ENCODE measurements around the gene SERPINA1.
A peak's percentile ranks its signal among the peaks of the same experiment; 100 is the strongest.

The SERPINA1 gene

DNA sequence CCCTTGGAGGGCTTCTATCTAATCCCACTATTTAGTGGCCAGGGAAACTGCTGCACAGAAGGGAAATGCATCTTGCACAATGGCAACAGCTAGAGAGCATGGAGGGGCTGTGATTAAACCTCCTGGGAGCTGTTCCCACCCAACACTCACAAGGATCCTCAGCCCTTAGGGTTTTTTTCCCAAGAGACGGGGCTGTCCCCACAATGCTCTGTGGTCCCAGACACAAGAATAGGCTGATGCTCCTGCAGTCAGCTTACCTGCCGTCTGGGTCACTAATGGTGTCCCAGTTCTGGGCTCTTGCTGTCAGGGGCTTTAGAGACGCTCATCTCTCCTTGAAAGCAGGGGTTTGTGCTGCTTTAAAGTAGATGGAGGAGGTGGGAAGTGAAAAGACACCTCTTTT is 4.6 kb downstream of the SERPINA1 start:
- Mint-ChIP-seq H3K9me3 (no peaks in the 10 kb centered on the region), H3K36me3 (ENCODE audit: low read depth) (peaks cover 33% of the 10 kb centered on the region), H3K4me3 (no peak overlapping the region), H3K4me1 (ENCODE audit: low read depth) (peaks cover 57% of the 10 kb centered on the region), H3K27me3 (no peaks in the 10 kb centered on the region), H3K27ac (peak overlapping the region; percentile 76)
- intact Hi-C loops (cut with micrococcal nuclease), result no loop called here

GRCh38 chr14:94382716-94383596 is 5.4 kb downstream of the SERPINA1 start:
- peaks cover 48% of the 10 kb centered on the region for H3K4me1 Mint-ChIP-seq (ENCODE audit: low read depth)

DNA sequence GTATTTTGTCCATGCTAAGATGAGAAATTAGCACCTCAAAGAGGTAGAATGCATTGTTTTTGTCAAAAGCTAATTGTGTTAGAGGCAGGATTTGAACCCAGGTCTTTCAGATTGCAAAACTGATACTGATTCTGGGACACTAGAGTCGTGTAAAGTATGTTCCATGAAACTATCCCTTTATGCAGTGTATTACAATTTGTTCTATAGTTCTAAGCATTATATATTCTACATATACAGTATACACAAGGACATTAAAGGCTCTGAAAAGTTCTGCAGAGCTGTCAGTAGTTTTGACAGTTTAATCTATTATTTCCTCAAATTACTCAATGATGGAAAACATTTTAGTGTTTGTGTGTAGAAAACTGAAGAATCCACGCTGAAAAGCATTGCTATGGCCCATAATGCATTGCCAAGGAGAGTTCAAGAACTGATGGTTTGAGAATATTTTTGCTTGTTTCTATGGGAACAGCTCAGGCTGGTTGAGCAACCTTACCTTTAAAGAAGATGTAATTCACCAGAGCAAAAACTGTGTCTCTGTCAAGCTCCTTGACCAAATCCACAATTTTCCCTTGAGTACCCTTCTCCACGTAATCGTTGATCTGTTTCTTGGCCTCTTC is 6.2 kb downstream of the SERPINA1 start:
- Mint-ChIP-seq H3K27me3 (no peaks in the 10 kb centered on the region), H3K9me3 (no peaks in the 10 kb centered on the region), H3K4me3 (no peak overlapping the region), H3K36me3 (ENCODE audit: low read depth) (peaks cover 48% of the 10 kb centered on the region), H3K4me1 (ENCODE audit: low read depth) (peaks cover 47% of the 10 kb centered on the region), H3K27ac (no peak overlapping the region)
- intact Hi-C loops (cut with micrococcal nuclease), result no loop called here

More at GRCh38 chr14:94382716-94383596, 5.4 kb downstream of the SERPINA1 start:
- no peak overlapping the region for H3K4me3 Mint-ChIP-seq
- H3K27ac Mint-ChIP-seq, result no peak overlapping the region
- peaks cover 41% of the 10 kb centered on the region for H3K36me3 Mint-ChIP-seq (ENCODE audit: low read depth)
- intact Hi-C loops (cut with micrococcal nuclease), result no loop called here
- no peaks in the 10 kb centered on the region for H3K27me3 Mint-ChIP-seq
- H3K9me3 Mint-ChIP-seq, result no peaks in the 10 kb centered on the region

DNA sequence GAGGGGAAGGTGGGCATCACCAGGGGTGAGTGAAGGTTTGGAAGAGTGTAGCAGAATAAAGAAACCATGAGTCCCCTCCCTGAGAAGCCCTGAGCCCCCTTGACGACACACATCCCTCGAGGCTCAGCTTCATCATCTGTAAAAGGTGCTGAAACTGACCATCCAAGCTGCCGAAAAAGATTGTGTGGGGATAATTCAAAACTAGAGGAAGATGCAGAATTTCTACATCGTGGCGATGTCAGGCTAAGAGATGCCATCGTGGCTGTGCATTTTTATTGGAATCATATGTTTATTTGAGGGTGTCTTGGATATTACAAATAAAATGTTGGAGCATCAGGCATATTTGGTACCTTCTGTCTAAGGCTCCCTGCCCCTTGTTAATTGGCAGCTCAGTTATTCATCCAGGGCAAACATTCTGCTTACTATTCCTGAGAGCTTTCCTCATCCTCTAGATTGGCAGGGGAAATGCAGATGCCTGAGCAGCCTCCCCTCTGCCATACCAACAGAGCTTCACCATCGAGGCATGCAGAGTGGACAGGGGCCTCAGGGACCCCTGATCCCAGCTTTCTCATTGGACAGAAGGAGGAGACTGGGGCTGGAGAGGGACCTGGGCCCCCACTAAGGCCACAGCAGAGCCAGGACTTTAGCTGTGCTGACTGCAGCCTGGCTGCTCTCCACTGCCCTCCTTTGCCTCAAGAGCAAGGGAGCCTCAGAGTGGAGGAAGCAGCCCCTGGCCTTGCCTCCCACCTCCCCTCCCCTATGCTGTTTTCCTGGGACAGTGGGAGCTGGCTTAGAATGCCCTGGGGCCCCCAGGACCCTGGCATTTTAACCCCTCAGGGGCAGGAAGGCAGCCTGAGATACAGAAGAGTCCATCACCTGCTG is 7.0 kb downstream of the SERPINA1 start:
- Mint-ChIP-seq H3K4me3 (no peak overlapping the region), H3K9me3 (no peaks in the 10 kb centered on the region), H3K27ac (no peak overlapping the region)

DNA sequence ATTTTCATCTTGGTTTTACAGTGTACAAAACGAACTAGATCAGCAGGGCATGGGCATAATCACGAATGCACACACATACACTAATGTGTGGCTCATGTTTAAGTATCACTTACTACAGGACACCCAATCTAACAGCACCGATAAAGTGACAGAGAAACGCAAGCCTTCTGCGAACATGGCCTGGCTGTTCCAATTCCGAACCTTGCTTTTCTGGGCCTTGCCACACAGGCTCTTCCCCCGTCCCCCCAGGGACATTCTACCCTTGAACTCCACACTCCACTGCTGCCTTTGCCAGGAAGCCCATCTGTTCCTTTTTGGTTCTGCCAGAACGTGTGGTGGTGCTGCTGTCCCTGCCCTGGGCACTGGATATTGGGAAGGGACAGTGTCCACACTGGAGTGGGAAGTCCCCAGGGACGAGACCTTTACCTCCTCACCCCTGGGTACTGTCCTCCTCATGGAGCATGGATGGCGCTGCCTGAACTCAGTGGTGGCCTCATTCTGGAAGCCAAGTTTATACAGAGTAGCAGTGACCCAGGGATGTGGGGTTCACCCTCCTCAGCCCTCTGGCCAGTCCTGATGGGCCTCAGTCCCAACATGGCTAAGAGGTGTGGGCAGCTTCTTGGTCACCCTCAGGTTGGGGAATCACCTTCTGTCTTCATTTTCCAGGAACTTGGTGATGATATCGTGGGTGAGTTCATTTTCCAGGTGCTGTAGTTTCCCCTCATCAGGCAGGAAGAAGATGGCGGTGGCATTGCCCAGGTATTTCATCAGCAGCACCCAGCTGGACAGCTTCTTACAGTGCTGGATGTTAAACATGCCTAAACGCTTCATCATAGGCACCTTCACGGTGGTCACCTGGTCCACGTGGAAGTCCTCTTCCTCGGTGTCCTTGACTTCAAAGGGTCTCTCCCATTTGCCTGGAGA is 7.9 kb downstream of the SERPINA1 start:
- no peaks in the 10 kb centered on the region for H3K9me3 Mint-ChIP-seq
- intact Hi-C loops (cut with micrococcal nuclease), result no loop called here

More for the DNA sequence above, 7.0 kb downstream of the SERPINA1 start:
- Mint-ChIP-seq H3K27me3 (no peaks in the 10 kb centered on the region), H3K36me3 (ENCODE audit: low read depth) (peaks cover 53% of the 10 kb centered on the region), H3K4me1 (ENCODE audit: low read depth) (peaks cover 45% of the 10 kb centered on the region)
- intact Hi-C loops (cut with micrococcal nuclease), result no loop called here

DNA sequence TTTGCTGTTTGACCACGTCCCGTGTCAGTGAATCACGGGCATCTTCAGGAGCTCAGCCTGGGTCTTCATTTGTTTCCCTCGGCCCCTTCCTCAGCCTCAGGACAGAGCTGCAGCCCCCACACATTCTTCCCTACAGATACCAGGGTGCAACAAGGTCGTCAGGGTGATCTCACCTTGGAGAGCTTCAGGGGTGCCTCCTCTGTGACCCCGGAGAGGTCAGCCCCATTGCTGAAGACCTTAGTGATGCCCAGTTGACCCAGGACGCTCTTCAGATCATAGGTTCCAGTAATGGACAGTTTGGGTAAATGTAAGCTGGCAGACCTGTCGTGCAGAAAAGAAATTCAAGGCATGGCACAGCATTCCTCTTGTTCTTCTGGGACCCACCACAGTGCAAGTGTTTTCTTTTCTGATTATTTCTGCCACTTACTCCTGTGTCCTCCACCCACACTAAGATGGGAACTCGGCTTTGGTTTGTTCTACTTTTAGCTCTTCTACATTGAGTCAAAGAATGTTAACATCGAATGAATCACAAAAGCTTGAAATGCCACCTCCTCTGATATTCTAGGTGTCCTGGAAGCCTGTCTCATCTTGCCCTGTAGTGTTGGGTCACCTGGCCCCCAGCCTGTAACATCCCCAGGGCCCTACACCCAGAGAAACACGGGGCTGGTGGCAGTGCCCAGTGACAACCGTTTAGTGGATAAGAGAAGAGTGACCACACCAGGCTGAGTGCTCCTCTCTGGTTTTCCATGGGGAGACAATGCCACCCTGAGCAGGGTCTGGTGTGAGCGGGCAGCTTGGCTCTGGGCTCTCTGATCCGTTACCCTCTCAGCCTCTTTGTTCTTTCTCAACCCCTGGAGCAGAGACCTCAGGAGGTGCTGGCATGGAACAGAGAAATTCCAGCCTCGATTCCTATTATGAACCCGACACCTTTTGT is 8.8 kb downstream of the SERPINA1 start:
- Mint-ChIP-seq H3K27ac (peak overlapping the region; percentile 57), H3K4me1 (ENCODE audit: low read depth) (peaks cover 37% of the 10 kb centered on the region), H3K9me3 (no peaks in the 10 kb centered on the region), H3K27me3 (no peaks in the 10 kb centered on the region), H3K36me3 (ENCODE audit: low read depth) (peaks cover 53% of the 10 kb centered on the region), H3K4me3 (no peak overlapping the region)
- intact Hi-C loops (cut with micrococcal nuclease), result loop anchor here (1.0 kb wide), 1 partner anchor 15 kb away; no protein-coding TSS in a partner anchor

More for the DNA sequence above, 7.9 kb downstream of the SERPINA1 start:
- Mint-ChIP-seq H3K4me3 (no peak overlapping the region), H3K27ac (peak overlapping the region; percentile 57), H3K4me1 (ENCODE audit: low read depth) (peaks cover 37% of the 10 kb centered on the region), H3K27me3 (no peaks in the 10 kb centered on the region), H3K36me3 (ENCODE audit: low read depth) (peaks cover 53% of the 10 kb centered on the region)

GRCh38 chr14:94378527-94379290 is 9.7 kb downstream of the SERPINA1 start:
- H3K4me3 Mint-ChIP-seq, result no peak overlapping the region
- no peaks in the 10 kb centered on the region for H3K27me3 Mint-ChIP-seq
- H3K9me3 Mint-ChIP-seq, result no peaks in the 10 kb centered on the region
- intact Hi-C loops (cut with micrococcal nuclease), result loop anchor here (1.0 kb wide), 1 partner anchor 14 kb away; no protein-coding TSS in a partner anchor
- peaks cover 36% of the 10 kb centered on the region for H3K4me1 Mint-ChIP-seq (ENCODE audit: low read depth)
- H3K36me3 Mint-ChIP-seq (ENCODE audit: low read depth), result peaks cover 53% of the 10 kb centered on the region
- no peak overlapping the region for H3K27ac Mint-ChIP-seq

GRCh38 chr14:94377866-94378470 is 10.4 kb downstream of the SERPINA1 start:
- H3K27me3 Mint-ChIP-seq, result no peaks in the 10 kb centered on the region

DNA sequence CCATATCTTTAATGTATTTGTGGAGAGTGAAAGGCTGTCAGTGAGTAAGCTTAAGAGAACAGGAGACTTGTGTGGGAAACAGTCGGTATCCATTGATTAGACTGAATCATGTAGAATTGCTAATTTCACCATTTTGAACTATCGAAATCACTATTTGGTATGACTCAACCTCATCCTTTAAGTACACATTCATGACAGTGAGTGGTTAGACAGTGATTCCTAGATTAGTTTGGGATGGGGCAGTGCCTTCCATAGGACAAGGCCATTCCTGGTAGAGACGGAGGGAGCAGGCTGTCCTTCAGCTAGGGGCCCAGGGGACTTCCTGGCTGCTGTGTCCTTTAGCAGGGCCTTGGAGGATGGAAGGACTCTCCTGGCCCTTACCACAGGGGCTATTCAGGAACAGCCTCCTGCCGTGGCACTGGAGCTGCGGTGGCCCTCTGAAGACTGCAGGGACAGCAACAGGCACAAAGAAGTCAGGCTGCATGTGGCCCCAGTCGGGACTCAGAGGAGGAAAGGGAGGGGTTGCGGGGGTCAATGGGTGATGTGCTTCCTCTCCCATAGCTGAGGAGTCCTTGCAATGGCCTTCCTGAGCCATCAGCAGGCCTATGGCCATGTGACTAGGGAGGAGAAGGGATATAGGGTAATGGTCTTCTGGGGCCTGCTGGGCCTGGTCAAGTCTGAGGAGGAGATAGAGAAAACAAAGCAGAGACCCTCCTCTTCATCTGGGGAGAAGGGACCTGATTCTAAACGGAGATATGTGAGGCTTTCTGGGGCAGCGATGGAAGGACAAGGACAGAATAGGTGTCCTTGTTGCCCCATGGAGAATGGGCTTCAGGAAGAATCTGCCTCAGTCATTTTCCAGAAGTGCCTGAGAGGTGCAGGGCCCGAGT is 11.2 kb downstream of the SERPINA1 start:
- Mint-ChIP-seq H3K4me1 (ENCODE audit: low read depth) (peaks cover 24% of the 10 kb centered on the region), H3K27ac (no peak overlapping the region), H3K4me3 (no peak overlapping the region), H3K36me3 (ENCODE audit: low read depth) (peaks cover 53% of the 10 kb centered on the region), H3K9me3 (no peaks in the 10 kb centered on the region), H3K27me3 (peaks cover 2% of the 10 kb centered on the region)
- intact Hi-C loops (cut with micrococcal nuclease), result no loop called here

More at GRCh38 chr14:94377866-94378470, 10.4 kb downstream of the SERPINA1 start:
- Mint-ChIP-seq H3K4me3 (no peak overlapping the region), H3K4me1 (ENCODE audit: low read depth) (peaks cover 29% of the 10 kb centered on the region), H3K9me3 (no peaks in the 10 kb centered on the region), H3K36me3 (ENCODE audit: low read depth) (peaks cover 53% of the 10 kb centered on the region), H3K27ac (no peak overlapping the region)
- intact Hi-C loops (cut with micrococcal nuclease), result no loop called here

DNA sequence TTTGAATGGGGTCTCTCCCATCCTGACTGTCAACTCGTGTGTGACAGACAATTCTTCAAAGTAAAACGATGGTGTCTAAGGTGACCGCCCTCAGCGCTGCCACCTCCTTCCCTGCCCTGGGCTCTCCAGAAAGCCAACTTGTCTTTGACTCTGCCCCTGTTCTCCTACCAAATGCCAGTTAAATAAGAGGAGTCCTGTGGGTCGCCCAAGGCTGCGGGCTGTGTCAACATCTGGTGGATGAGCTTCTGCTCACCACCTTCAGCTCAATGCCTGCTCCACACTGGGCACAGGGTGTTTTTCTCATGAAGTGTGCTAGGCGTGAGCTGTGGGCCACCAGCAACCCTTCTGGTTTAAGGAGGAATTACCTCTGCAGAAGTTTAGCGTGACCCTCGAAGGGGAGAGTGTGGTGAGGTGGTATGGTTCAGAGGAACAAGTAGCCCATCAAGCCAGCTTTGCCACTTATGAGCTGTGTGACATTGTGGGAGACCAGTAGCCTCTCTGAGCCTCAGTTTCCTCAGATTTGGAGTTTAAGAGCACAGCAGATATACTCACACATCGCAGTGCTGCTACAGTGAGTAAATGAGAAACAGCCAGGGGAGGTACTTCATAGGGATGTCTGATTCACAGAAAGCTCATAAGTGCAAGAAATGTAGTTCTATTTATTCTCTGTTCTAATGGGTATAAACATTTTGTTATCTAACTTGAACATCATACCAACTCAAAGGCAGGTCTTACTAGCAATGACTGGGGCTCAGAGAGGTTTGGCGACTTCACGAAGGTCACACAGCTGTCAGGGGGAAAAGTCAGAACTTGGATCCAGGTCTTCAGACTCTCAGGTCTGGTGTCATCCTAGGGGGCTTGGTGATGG is 12.1 kb downstream of the SERPINA1 start:
- Mint-ChIP-seq H3K4me3 (no peak overlapping the region), H3K36me3 (ENCODE audit: low read depth) (peaks cover 46% of the 10 kb centered on the region), H3K27me3 (peaks cover 4% of the 10 kb centered on the region), H3K9me3 (no peaks in the 10 kb centered on the region), H3K4me1 (ENCODE audit: low read depth) (peaks cover 24% of the 10 kb centered on the region), H3K27ac (peak overlapping the region; percentile 3)
- intact Hi-C loops (cut with micrococcal nuclease), result no loop called here

All from dendritic cell treated with granulocyte-macrophage colony-stimulating factor and Interleukin-4, amounts not matched to agents 40 ng/mL and 50 ng/mL, for 4 days (primary cell).